Body of pancreas (tissue), 4 donors: Measurements from ENCODE around the gene RB1. TPM values are rescaled to one million over a fixed set of nuclear protein-coding genes. Genes with fewer than 3 reads are reported as not detected.

Source experiments
- ATAC-seq: fragments of 150-250 bp; one replicate; pipeline ENCODE4 v1.9.1; 2016
- DNase-seq, 4 donors: peaks; one replicate each; pipeline ENCODE4 v3.0.0-alpha.2; 2019
- H3K27ac ChIP-seq, 4 donors: fragments of 200-600 bp; sonication (generic); 1 replicate in 3 of 4; 2 replicates in 1 of 4; pipeline versions ENCODE4 v1.5.1 to v1.6.1; 2016 to 2019; ENCODE audit warnings: mild to moderate bottlenecking in 1 of 4, mixed read lengths in 1 of 4, moderate library complexity in 1 of 4
- H3K27me3 ChIP-seq, 2 donors: fragments of 200-600 bp; sonication (generic); one replicate each; pipeline ENCODE4 v1.6.0; 2016; ENCODE audit warnings: mild to moderate bottlenecking in 1 of 2
- H3K36me3 ChIP-seq, 2 donors: fragments of 200-600 bp; sonication (generic); replicated peaks in 1 of 2; 2 replicates each; pipeline ENCODE4 v1.5.1; 2016; ENCODE audit warnings: low read depth in 2 of 2; ENCODE audit not compliant: insufficient read depth in 1 of 2
- H3K4me1 ChIP-seq: fragments of 200-600 bp; sonication (generic); one replicate; pipeline ENCODE4 v1.6.0; 2016
- H3K4me3 ChIP-seq, 2 donors: fragments of 200-600 bp; sonication (generic); 1 replicate in 1 of 2; 2 replicates in 1 of 2; pipeline ENCODE4 v1.5.1; 2016 to 2019
- H3K9me3 ChIP-seq, 3 donors: fragments of 200-600 bp; sonication (generic); 1 replicate in 2 of 3; 2 replicates in 1 of 3; pipeline ENCODE4 v1.5.1; 2016
- CTCF ChIP-seq, 7 experiments: fragments of 450-650 bp in 4 of 7; fragments of 200-600 bp in 3 of 7; sonication (generic) in 3 of 7; IDR thresholded peaks; one replicate each; pipeline ENCODE4 v1.5.1; 2016 to 2019; ENCODE audit warnings: antibody characterized with exemption in 7 of 7
- POLR2A ChIP-seq, 3 donors: fragments of 450-650 bp; IDR thresholded peaks; one replicate each; pipeline ENCODE4 v1.6.1; 2016; ENCODE audit warnings: antibody characterized with exemption in 3 of 3, mild to moderate bottlenecking in 2 of 3
- WGBS, 2 donors: methylation state at CpG; one replicate each; pipeline ENCODE4 v1.1.5; 2017; 5-methylcytosine and 5-hydroxymethylcytosine counted together
- intact Hi-C: fragments of 100-400 bp; cut with DNase I; formaldehyde crosslinking; loops from one replicate; pipeline ENCODE4 v1.15.1; 2023
- total RNA-seq, 2 donors: library from RNA; depleted of rRNA; stranded (reverse); fragments of >200 nt; gene quantifications; one replicate each; pipeline ENCODE4 v1.1.0, GENCODE V29; 2016

The RB1 gene
- total RNA-seq, 2 donors from 2014 or later, result 20.5 to 28.0 TPM

GRCh38 chr13:48494874-48495273, 191.3 kb downstream of the RB1 start:
- Histone ChIP-seq H3K36me3 (no peaks in the 10 kb centered on the region), H3K9me3 (no peaks in the 10 kb centered on the region), H3K4me1 (peaks cover 4% of the 10 kb centered on the region), H3K27ac (peak overlapping the region in 1 of 4 donors; percentile 77), H3K4me3 (no peak overlapping the region), H3K27me3 (no peaks in the 10 kb centered on the region)
- ATAC-seq (no peak), DNase-seq (no peak)
- TF ChIP-seq CTCF (IDR thresholded peaks at IDR 0.05) (no peak), POLR2A (IDR thresholded peaks at IDR 0.05) (no peak)
- WGBS, 2 donors, result 67 to 72% methylated on average over 1 of the region's 1 CpG
- intact Hi-C loops, result no loop called here

- Histone ChIP-seq H3K27me3 (no peaks in the 10 kb centered on the region), H3K4me3 (no peak overlapping the region), H3K36me3 (no peaks in the 10 kb centered on the region), H3K27ac (no peak overlapping the region), H3K4me1 (peaks cover 4% of the 10 kb centered on the region), H3K9me3 (no peaks in the 10 kb centered on the region)
- DNase-seq (no peak), ATAC-seq (no peak)
- intact Hi-C loops, result no loop called here
- no peak for TF ChIP-seq CTCF (IDR thresholded peaks at IDR 0.05)
- TF ChIP-seq POLR2A (IDR thresholded peaks at IDR 0.05), result no peak
- WGBS, 2 donors, result 67 to 68% methylated on average over 7 of the region's 7 CpGs
These were observed 193.0 kb downstream of the RB1 start for GRCh38 chr13:48496271-48497161.

GRCh38 chr13:48497669-48498068, 194.1 kb downstream of the RB1 start:
- Histone ChIP-seq H3K4me3 (no peak overlapping the region), H3K27ac (no peak overlapping the region), H3K36me3 (no peaks in the 10 kb centered on the region), H3K4me1 (peaks cover 4% of the 10 kb centered on the region), H3K27me3 (no peaks in the 10 kb centered on the region), H3K9me3 (no peaks in the 10 kb centered on the region)
- ATAC-seq (no peak), DNase-seq (no peak)
- no peak for TF ChIP-seq POLR2A (IDR thresholded peaks at IDR 0.05)
- TF ChIP-seq CTCF (IDR thresholded peaks at IDR 0.05), result no peak
- intact Hi-C loops, result no loop called here
- 88 to 100% methylated on average over 2 of the region's 2 CpGs for WGBS, 2 donors

- Histone ChIP-seq H3K4me3 (no peak overlapping the region), H3K36me3 (no peaks in the 10 kb centered on the region), H3K27ac (peak overlapping the region in 1 of 4 donors; percentile 42), H3K4me1 (no peaks in the 10 kb centered on the region), H3K27me3 (no peaks in the 10 kb centered on the region), H3K9me3 (no peaks in the 10 kb centered on the region)
- WGBS, 2 donors, result 68 to 80% methylated on average over 4 of the region's 4 CpGs
- peak in 1 of 3 donors; percentile 45 for TF ChIP-seq POLR2A (IDR thresholded peaks at IDR 0.05)
- TF ChIP-seq CTCF (IDR thresholded peaks at IDR 0.05), result no peak
- intact Hi-C loops, result no loop called here
- ATAC-seq, result no peak
- peak in 1 of 4 donors; percentile 68 for DNase-seq
These were observed 197.2 kb downstream of the RB1 start for GRCh38 chr13:48500652-48501197.
